Bone marrow (tissue), 2 donors: Measurements from ENCODE around the gene FYB2.

Source experiments
- DNase-seq, 2 donors: peaks; one replicate each; lab custom pipeline; 2025; lab: John Stamatoyannopoulos, UW

Gene FYB2

DNA sequence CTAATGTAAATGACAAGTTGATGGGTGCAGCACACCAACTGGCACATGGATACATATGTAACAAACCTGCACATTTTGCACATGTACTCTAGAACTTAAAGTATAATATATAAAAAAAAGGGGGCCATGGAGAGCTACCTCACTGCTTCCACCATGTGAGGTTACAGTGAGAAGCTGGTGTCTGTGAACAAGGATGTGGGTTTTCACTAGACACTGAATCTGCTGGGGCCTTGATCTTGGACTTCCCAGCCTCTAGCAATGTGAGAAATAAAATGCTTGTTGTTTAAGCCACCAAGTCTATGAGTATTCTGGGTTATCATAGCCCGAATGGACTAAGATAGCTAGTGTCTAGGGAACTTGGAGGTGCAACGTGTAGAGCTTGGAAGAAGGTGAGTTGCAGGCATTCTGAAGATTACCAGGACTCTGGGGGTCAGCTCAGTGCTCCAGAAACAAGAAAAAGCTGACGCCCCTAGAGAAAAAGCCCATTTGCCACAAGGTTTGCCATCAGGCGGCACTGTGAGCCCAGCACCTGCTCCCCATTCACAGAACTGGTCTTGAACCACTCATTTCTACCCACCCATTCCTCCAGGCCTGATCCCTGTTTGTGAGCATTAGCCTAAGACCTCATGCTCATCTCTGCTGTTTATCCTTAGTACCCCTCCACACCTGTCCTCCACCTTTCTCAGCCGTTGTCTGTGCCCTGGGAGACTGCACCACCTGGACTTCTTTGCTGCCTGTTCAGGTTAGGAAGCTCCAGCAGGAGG, 15.1 kb upstream of the FYB2 start:
- DNase-seq = no peak

GRCh38 chr1:56833088-56833487, 13.9 kb upstream of the FYB2 start:
- no peak for DNase-seq

DNA sequence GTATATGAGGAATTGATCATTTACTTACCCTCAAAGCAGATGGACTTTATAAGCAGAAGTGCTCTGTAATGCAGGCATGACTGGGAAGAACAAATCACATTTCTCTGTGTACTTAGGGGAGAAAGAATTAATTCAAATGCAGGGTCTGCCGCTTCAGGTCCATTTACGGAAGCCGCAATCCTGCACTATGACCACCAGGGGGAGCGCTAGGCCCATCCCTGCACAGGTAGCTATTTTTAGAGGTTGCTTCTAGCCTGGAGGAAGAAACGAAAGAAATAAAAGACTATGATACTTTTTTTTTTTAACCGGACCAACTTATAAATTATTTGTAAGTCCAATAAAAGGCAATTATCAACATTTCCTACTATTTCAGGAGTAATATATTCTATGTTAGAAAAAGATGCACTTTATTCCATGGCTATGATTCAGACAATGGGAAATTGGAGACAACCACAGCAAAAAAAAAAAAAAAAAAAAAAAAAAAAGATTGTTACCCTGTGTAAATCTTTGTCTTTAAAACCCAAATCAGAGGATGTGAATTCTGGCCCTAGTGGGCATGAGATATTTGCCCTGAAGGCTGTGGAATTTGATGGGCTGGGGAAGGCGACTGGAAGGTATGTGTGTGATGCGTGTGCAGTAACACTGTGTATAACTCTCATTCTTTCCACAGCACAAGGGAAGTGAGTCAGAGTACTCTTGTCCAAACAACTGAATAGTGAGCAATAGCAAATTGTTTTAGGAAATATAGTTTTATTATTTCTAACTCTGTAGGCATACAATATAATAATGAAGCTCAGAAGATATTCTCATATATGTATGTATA, 12.9 kb upstream of the FYB2 start:
- peak in 1 of 2 donors; percentile 5 for DNase-seq

DNA sequence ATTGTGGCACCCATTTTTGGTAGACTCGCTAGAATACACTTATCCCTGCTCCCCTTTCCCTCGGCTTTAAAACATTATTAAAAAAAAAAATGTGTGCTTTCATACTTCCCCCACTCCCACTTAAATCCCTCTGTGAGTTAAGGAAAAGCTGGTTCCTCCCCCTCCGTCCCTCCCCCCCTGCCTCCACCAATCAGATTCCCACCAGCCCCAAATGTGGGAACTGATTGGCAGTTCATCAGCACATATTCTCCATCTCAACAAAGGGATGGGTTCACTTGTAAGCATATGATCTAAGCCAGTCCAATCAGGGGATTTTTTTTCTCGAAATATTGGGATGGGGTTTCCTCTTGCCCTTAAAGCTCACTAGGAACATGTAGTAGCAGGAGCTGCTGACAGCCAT, 10.8 kb upstream of the FYB2 start:
- DNase-seq = no peak

- no peak for DNase-seq
Observed at GRCh38 chr1:56827711-56828110, 8.5 kb upstream of the FYB2 start.

DNA sequence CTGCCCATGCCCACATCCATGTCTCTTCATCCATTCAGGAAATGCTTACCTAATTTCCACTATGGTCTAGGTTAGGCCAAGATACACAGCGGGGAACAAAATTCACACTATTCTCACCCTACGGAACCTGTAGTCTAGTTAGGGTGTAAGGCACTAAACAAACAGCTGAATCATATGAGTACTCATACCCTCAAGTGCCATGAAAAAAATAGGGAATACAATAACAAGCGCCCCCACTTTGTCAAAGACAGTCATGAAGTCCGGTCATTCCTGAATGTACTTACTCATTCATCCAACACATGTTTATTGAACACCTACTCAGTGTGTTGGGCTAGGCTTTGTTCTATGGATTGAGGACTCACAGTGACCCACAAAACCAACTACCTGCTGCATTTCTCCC, 6.2 kb upstream of the FYB2 start:
- no peak for DNase-seq

GRCh38 chr1:56824938-56825337, 5.7 kb upstream of the FYB2 start:
- no peak for DNase-seq

GRCh38 chr1:56824271-56824670, 5.1 kb upstream of the FYB2 start:
- no peak for DNase-seq

- DNase-seq = no peak
Observed at GRCh38 chr1:56821462-56821797, 2.2 kb upstream of the FYB2 start.

DNA sequence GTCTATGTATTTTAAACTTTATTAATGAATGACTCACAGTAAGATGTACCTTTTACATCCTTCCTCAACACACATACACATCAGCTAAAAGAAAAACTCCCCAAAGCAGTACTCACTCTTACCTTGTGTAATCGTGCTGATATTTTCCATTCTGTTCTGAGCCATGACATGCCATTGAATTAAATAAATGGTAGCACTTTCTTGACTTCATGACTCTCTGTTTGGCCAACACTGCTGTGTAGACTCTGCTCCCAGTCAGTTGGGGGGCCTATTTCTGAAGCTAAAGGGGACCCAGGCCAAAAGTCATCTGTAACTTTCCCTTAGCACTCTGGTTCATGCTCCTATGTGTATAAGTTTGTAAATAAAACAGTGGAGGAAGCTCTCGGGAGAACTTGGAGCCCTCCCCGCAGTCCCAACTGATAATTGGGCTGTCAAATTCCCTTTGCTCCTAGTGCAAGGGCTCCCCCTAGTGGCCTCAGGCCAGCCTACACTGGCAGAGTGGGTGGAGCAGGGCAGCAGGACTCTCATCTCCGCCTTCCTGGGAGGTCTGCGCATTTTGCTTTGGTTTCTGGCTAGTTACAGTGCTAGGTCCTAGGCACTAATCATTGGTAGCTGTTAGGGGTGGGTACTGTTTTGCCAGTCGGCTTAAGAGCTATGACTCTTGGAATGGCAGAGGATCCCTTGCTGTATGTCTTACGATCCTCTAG, 1.7 kb upstream of the FYB2 start:
- DNase-seq = peak in 1 of 2 donors; percentile 14

DNA sequence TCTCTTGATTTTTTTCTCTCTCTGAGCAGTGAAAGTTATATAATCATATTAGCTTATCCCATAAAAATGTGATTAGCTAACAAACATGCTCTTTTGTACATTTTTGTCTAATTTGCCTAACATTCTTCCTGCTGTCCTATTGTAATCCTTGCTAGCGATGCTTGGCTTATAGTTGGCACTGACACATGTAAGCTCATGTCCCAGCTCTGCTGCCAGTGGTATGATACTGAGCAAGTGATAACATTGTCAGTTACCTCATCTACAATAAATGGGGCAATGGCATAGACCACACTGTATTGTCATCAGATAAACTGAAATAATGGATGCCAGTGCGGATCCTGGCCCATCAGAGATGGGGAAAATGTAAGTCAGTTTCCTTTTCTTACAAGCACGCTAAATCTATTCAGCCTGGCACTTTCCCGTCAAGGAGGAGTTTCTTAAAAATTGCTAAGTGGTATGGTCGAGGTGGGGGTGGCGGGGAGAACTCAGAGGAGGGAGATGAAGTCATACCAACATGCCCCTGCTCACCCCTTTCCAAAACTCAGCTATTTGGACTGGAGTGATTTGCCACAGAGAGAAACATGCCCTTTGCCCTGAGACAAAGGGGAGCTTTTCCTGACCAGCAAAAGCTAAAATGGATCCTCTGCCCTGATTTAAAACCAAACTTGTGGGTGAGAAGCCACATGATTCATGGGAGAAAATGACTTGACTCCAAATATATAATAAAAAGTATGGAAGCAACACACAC, 1.3 kb downstream of the FYB2 start:
- DNase-seq = no peak

- no peak for DNase-seq
Observed at GRCh38 chr1:56816909-56817308, 2.3 kb downstream of the FYB2 start.

- no peak for DNase-seq
Observed at GRCh38 chr1:56816264-56816663, 2.9 kb downstream of the FYB2 start.

DNA sequence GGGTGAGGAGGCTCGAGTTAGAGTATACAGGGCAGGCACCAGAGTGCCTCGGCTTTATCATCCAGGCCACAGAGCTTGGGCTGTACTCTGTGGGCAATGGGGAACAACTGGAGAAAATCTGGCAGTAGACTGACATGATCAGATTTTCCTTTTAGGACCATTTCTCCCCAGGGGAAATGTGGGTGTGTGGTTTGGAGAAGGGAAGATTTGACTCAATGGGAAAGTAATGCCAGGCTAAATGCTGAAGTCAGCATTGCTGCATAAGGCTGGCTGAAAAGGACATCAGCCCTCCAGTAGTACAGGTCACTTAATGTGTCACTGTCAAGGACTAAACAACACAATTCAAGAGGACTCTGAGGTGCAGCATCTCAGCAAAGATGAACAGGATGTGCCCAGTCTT, 5.0 kb downstream of the FYB2 start:
- DNase-seq = no peak

GRCh38 chr1:56811331-56811730, 7.9 kb downstream of the FYB2 start:
- DNase-seq = no peak

DNA sequence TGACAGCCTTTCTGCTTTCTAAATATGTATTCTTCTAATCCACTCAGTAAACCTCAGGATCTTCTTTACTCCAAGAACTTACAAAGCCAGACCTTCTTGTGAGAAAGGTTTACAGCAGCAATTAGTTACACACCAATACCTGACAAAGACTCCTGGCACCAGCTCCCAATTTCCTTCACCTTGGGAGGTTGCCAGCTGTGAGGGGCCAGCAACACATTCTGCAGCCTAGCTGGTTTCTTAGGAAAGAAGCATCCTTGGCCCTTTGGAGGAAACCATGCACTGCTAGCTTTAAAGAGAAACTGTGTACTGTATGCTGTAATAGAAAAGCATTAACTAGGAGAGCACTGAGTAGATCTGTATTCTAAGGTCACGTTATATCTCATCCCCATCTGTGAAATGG, 10.8 kb downstream of the FYB2 start:
- DNase-seq = no peak

DNA sequence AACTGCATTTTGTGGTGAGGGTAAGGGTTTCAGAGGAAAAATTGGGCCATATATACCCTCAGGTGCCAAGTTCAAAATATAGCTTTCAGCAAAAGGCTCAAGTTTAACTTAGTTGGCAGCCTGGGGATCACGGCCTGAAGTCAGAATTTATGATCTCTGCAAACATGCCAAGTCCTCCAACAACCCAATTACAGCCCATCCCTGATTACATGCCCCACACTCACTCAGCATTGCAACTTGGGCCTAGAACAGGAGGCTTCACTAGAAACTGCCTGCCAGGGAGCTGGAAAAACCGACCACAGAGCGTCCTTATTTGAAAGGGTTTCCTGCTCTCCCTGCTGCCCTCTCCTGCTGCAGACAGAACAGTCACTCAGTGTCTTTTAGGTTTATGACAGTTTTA, 12.4 kb downstream of the FYB2 start:
- DNase-seq = no peak

DNA sequence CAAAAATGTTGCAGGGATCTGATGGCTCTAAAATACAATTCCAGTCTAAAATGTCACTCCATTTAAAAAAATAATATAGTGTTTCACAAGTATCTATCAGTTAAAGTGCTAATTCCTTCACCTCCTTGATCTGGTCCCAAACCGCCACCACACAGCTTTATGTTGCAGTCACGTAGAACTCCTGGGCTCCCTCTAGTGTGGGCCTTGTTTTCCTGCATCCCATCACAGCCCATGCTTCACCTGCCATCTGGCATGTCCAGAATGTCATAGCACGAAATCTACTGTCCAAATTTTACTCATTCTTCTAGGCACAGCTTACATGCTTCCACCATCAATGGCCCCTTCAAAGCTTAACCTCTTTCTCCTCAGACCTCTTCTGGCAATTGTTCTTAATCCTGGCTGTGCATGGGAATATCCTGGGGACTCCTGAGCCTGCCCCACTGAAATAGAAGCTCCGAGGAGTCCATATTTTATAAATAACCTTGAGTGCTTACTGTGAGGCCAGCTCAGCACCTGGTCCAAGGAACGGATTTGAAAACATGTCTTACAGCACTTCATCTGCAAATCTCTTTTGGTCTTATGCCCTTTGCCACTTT, 15.5 kb downstream of the FYB2 start:
- DNase-seq = no peak

GRCh38 chr1:56799605-56800400, 19.4 kb downstream of the FYB2 start:
- no peak for DNase-seq

GRCh38 chr1:56798053-56798471, 21.1 kb downstream of the FYB2 start:
- DNase-seq = no peak
